Endometrial microvascular endothelial cells (primary cell): ENCODE data around the gene SHTN1. TPM values are rescaled to one million over a fixed set of nuclear protein-coding genes. Genes with fewer than 3 reads are reported as not detected.

Experiments used
- in situ Hi-C: cut with HindIII; loops from 2 replicates; pipeline ENCODE4 v1.10.0; 2017; ENCODE audit warnings: low sequenced_read_pairs, low pct_unique_long_range_greater_than_20kb; ENCODE audit errors: inconsistent ontology term
- total RNA-seq: library from RNA; depleted of rRNA; stranded (reverse); fragments of >200 nt; gene quantifications from one replicate; pipeline ENCODE4 v1.2.3, GENCODE V29; 2015; ENCODE audit errors: inconsistent ontology term

The SHTN1 gene
- total RNA-seq, 1 donor from 2014 or later: 3.9 TPM

- in situ Hi-C loops: no loop called here
Measured at GRCh38 chr10:116944911-116945310, 60.1 kb downstream of the SHTN1 start.

- in situ Hi-C loops: no loop called here
Measured at GRCh38 chr10:116931806-116932205, 73.2 kb downstream of the SHTN1 start.

- in situ Hi-C loops: no loop called here
Measured at GRCh38 chr10:116926426-116926825, 78.6 kb downstream of the SHTN1 start.

GRCh38 chr10:116925056-116925455 lies 79.9 kb downstream of the SHTN1 start:
- in situ Hi-C loops: no loop called here

- in situ Hi-C loops: no loop called here
Measured at GRCh38 chr10:116919706-116920105, 85.3 kb downstream of the SHTN1 start.

GRCh38 chr10:116919164-116919563 lies 85.8 kb downstream of the SHTN1 start:
- in situ Hi-C loops: no loop called here

GRCh38 chr10:116918583-116918982 lies 86.4 kb downstream of the SHTN1 start:
- in situ Hi-C loops: no loop called here

- in situ Hi-C loops: no loop called here
Measured at GRCh38 chr10:116917481-116917880, 87.5 kb downstream of the SHTN1 start.

GRCh38 chr10:116915340-116915739 lies 89.6 kb downstream of the SHTN1 start:
- in situ Hi-C loops: no loop called here

- in situ Hi-C loops: no loop called here
Measured at GRCh38 chr10:116913695-116914094, 91.3 kb downstream of the SHTN1 start.

- in situ Hi-C loops: no loop called here
Measured at GRCh38 chr10:116912162-116912561, 92.8 kb downstream of the SHTN1 start.

- in situ Hi-C loops: no loop called here
Measured at GRCh38 chr10:116910910-116911309, 94.1 kb downstream of the SHTN1 start.

GRCh38 chr10:116909307-116909706 lies 95.7 kb downstream of the SHTN1 start:
- in situ Hi-C loops: no loop called here

GRCh38 chr10:116907245-116907987 lies 97.6 kb downstream of the SHTN1 start:
- in situ Hi-C loops: no loop called here

- in situ Hi-C loops: no loop called here
Measured at GRCh38 chr10:116905845-116906210, 99.2 kb downstream of the SHTN1 start.

GRCh38 chr10:116899626-116900025 lies 105.4 kb downstream of the SHTN1 start:
- in situ Hi-C loops: no loop called here

GRCh38 chr10:116893686-116894037 lies 111.3 kb downstream of the SHTN1 start:
- in situ Hi-C loops: no loop called here

- in situ Hi-C loops: no loop called here
Measured at GRCh38 chr10:116892907-116893685, 111.9 kb downstream of the SHTN1 start.

- in situ Hi-C loops: no loop called here
Measured at GRCh38 chr10:116891208-116891607, 113.8 kb downstream of the SHTN1 start.

GRCh38 chr10:116889066-116889465 lies 115.9 kb downstream of the SHTN1 start:
- in situ Hi-C loops: no loop called here
